Measurements from ENCODE around the gene RNF135.

RNF135 gene

DNA sequence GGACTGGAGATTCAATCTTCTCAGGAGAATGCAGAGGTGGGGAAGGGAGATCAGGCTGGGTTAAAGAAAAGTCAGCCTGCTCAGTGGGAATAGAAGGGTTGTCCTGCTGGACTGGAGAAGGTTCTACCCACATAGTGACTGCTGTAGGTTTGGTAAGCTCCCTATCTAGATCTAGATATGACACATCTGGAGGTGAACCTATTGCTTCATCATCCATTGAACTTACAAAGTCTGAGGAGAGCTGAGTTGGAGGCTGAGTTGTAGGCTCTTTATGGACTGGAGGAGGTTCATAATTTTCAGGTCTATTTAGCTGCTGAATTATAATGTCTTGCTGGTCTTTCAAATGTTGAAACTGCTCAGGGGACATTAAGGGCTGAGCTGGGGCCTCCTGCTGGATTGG is 77.9 kb downstream of the RNF135 start:
- TF ChIP-seq, protein P1, sequence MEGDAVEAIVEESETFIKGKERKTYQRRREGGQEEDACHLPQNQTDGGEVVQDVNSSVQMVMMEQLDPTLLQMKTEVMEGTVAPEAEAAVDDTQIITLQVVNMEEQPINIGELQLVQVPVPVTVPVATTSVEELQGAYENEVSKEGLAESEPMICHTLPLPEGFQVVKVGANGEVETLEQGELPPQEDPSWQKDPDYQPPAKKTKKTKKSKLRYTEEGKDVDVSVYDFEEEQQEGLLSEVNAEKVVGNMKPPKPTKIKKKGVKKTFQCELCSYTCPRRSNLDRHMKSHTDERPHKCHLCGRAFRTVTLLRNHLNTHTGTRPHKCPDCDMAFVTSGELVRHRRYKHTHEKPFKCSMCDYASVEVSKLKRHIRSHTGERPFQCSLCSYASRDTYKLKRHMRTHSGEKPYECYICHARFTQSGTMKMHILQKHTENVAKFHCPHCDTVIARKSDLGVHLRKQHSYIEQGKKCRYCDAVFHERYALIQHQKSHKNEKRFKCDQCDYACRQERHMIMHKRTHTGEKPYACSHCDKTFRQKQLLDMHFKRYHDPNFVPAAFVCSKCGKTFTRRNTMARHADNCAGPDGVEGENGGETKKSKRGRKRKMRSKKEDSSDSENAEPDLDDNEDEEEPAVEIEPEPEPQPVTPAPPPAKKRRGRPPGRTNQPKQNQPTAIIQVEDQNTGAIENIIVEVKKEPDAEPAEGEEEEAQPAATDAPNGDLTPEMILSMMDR (IDR thresholded peaks at IDR 0.05; ENCODE audit: low read depth, low read length): no peak
- no peak overlapping the region for H3K4me3 ChIP-seq (ENCODE audit: low read depth, low read length)
- in situ Hi-C loops (cut with HindIII; ENCODE audit: low sequenced_read_pairs): no loop called here
- DNase-seq (ENCODE audit: low read depth, low spot score): no peak

All from astrocyte of the spinal cord (primary cell).